ENCODE data around the gene FAM177A1. TPM values are rescaled to one million over a fixed set of nuclear protein-coding genes. Genes with fewer than 3 reads are reported as not detected.

Gene FAM177A1
- total RNA-seq, 4 donors from 2014 or later = 12.4 to 82.2 (median 36.7) TPM

DNA sequence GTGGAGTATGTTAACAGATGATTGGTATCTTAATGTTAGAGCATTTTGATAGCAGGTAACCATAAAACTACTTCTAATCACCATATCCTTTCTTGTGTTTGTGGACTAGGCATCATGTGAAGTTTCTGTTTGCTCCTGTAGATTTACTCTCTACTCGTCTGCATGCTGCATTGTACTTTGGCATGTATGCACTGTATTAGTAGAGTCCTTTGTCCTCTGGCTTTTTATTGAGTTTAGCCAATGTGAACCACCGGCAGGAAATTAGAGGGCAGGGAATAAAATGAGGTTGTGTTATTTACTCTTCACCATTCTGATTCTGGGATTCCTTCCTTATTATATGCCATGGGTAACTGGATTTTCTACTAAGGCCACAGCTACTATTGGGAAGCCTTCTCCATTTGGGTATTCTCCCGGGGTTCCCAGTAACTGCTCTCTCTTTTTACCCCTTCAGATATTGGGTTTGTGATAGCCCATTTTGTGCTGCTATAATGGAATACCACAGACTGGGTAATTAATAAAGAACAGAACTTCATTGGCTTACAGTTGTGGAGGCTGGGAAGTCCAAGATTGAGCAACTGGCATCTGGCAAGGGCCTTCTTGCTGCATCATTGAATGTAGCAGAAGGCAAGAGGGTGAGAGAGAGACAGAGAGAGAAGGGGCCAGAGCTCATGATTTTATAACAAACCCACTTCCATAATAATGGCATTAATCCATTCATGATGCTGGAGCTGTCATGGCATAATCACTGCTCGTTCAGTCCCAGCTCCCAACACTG is 22.4 kb downstream of the FAM177A1 start:
- Histone ChIP-seq H3K4me3 (no peak overlapping the region), H3K9me3 (no peaks in the 10 kb centered on the region), H3K27me3 (no peaks in the 10 kb centered on the region), H3K36me3 (no peaks in the 10 kb centered on the region), H3K27ac (no peak overlapping the region), H3K4me1 (no peaks in the 10 kb centered on the region)
- no peak for TF ChIP-seq POLR2A (IDR thresholded peaks at IDR 0.05)
- TF ChIP-seq, protein P1, sequence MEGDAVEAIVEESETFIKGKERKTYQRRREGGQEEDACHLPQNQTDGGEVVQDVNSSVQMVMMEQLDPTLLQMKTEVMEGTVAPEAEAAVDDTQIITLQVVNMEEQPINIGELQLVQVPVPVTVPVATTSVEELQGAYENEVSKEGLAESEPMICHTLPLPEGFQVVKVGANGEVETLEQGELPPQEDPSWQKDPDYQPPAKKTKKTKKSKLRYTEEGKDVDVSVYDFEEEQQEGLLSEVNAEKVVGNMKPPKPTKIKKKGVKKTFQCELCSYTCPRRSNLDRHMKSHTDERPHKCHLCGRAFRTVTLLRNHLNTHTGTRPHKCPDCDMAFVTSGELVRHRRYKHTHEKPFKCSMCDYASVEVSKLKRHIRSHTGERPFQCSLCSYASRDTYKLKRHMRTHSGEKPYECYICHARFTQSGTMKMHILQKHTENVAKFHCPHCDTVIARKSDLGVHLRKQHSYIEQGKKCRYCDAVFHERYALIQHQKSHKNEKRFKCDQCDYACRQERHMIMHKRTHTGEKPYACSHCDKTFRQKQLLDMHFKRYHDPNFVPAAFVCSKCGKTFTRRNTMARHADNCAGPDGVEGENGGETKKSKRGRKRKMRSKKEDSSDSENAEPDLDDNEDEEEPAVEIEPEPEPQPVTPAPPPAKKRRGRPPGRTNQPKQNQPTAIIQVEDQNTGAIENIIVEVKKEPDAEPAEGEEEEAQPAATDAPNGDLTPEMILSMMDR (IDR thresholded peaks at IDR 0.05) = no peak
- intact Hi-C loops (cut with DNase I; ENCODE audit: low total_unique reads) = no loop called here
- no peak for DNase-seq

DNA sequence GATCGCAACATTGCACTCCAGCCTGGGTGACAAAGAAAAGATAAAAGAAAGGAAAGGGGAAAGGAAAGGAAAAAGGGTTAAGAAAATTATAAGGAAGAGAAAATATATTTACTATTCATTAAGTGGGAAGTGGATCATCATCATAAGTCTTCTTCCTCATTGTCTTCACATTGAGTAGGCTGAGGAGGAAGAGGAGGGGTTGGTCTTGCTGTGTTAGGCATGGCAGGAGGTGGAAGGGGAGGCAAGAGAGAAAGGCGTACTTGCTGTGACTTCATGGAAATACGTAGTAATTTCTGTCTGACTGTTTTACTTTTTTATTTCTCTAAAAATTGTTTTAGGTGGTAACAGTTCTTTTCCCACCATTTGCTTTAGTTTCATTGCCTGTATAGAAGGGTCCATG is 26.2 kb downstream of the FAM177A1 start:
- Histone ChIP-seq H3K27ac (no peak overlapping the region), H3K4me1 (no peaks in the 10 kb centered on the region), H3K4me3 (no peak overlapping the region), H3K9me3 (no peaks in the 10 kb centered on the region), H3K27me3 (no peaks in the 10 kb centered on the region), H3K36me3 (no peaks in the 10 kb centered on the region)
- no peak for DNase-seq
- TF ChIP-seq, protein P1 (IDR thresholded peaks at IDR 0.05) = no peak
- no peak for TF ChIP-seq POLR2A (IDR thresholded peaks at IDR 0.05)
- intact Hi-C loops (cut with DNase I; ENCODE audit: low total_unique reads) = no loop called here

DNA sequence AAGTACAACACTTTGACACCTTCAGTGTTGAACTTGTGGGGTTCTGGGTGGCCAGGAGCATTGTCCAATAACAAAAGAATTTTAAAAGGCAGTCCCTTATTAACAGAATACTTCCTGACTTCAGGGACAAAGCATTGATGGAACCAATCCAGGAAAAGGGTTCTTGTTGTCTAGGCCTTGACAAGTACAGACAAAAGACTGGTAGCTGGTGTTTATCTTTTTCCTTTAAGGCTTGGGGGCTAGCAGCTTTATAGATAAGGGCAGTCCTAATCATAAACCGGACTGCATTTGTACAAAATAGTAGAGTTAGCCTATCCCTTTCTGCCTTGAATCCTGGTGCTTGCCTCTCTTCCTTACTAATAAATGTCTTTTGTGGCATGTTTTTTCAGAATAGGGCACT is 27.4 kb downstream of the FAM177A1 start:
- DNase-seq = no peak
- intact Hi-C loops (cut with DNase I; ENCODE audit: low total_unique reads) = no loop called here
- no peak overlapping the region for H3K27ac ChIP-seq
- H3K36me3 ChIP-seq = no peaks in the 10 kb centered on the region
- H3K27me3 ChIP-seq = no peaks in the 10 kb centered on the region
- H3K4me1 ChIP-seq = no peaks in the 10 kb centered on the region
- H3K4me3 ChIP-seq = no peak overlapping the region
- H3K9me3 ChIP-seq = no peaks in the 10 kb centered on the region
- no peak for TF ChIP-seq POLR2A (IDR thresholded peaks at IDR 0.05)
- TF ChIP-seq, protein P1 (IDR thresholded peaks at IDR 0.05) = no peak

DNA sequence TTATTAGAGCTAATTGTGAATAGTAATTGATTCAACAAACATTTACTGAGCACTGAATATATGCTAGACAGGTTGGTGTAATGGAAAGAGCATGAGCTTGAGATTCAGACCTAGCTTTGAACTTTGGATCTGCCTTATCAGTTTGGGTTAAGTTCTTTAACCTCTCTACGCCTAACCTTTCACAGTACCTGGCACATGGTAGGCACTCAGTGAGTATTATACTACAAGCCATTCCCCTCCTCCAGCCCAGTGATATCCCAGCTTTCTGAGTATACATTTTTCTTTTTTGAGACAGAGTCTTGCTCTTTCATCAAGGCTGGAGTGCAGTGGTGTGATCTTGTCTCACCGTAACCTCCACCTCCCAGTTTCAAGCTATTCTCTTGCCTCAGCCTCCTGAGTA is 32.0 kb downstream of the FAM177A1 start:
- H3K27ac ChIP-seq = no peak overlapping the region
- no peak for DNase-seq
- H3K4me1 ChIP-seq = no peaks in the 10 kb centered on the region
- no peaks in the 10 kb centered on the region for H3K27me3 ChIP-seq
- no peaks in the 10 kb centered on the region for H3K9me3 ChIP-seq
- intact Hi-C loops (cut with DNase I; ENCODE audit: low total_unique reads) = no loop called here
- no peak overlapping the region for H3K4me3 ChIP-seq
- no peaks in the 10 kb centered on the region for H3K36me3 ChIP-seq
- TF ChIP-seq, protein P1 (IDR thresholded peaks at IDR 0.05) = no peak
- TF ChIP-seq POLR2A (IDR thresholded peaks at IDR 0.05) = no peak

DNA sequence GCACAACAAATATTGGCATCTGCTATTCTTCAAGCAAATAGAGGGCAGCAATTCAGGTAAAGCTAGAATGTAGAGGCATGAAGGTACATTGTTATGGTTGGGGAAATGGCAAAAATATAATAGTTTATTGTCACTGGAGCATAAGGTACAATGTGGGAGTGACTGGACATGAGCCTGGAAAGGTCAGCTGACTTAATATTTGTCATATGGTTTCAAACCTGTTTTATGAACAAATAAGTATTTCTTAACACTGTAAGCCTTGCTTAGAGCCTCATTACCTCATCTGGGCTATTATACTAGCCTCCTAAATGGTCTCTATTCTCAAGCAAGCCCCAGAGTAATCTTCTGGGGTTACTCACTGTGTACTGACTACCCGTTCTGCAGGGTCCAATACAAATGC is 33.7 kb downstream of the FAM177A1 start:
- H3K36me3 ChIP-seq = no peaks in the 10 kb centered on the region
- no peaks in the 10 kb centered on the region for H3K27me3 ChIP-seq
- no peaks in the 10 kb centered on the region for H3K9me3 ChIP-seq
- no peak for DNase-seq
- no peaks in the 10 kb centered on the region for H3K4me1 ChIP-seq
- H3K27ac ChIP-seq = no peak overlapping the region
- intact Hi-C loops (cut with DNase I; ENCODE audit: low total_unique reads) = no loop called here
- TF ChIP-seq, protein P1 (IDR thresholded peaks at IDR 0.05) = no peak
- no peak for TF ChIP-seq POLR2A (IDR thresholded peaks at IDR 0.05)
- H3K4me3 ChIP-seq = no peak overlapping the region
